MM.1S (cell line): ENCODE measurements around the gene USP9X.

Source experiments
- EZH2phosphoT487 ChIP-seq: fragments of 300-600 bp; sonication (generic); IDR thresholded peaks from 2 replicates; pipeline ENCODE4 v1.6.1; 2018; ENCODE audit warnings: antibody characterized with exemption, low read length
- TF ChIP-seq, protein P1 (sequence below): fragments of 300-600 bp; sonication (generic); IDR thresholded peaks from 2 replicates; pipeline ENCODE4 v1.5.1; 2016; ENCODE audit warnings: antibody characterized with exemption, low read length, mixed read lengths

DNA sequence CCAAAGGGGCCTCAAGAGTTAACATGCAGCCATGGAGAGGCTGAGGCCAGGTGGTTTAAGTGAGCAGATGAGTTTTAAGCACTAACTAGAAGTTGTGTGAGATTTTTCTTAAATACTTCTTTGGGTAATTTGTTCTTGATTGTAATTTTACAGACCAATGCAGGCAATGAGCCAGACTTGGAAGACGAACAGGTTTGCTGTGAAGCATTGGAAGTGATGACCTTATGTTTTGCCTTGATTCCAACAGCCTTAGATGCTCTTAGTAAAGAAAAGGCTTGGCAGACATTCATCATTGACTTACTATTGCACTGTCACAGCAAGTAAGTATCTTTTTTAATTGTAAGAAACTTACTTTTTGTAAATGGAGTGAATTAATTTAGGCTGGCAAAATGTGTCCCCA lies 103.9 kb downstream of the USP9X start:
- TF ChIP-seq, protein P1, sequence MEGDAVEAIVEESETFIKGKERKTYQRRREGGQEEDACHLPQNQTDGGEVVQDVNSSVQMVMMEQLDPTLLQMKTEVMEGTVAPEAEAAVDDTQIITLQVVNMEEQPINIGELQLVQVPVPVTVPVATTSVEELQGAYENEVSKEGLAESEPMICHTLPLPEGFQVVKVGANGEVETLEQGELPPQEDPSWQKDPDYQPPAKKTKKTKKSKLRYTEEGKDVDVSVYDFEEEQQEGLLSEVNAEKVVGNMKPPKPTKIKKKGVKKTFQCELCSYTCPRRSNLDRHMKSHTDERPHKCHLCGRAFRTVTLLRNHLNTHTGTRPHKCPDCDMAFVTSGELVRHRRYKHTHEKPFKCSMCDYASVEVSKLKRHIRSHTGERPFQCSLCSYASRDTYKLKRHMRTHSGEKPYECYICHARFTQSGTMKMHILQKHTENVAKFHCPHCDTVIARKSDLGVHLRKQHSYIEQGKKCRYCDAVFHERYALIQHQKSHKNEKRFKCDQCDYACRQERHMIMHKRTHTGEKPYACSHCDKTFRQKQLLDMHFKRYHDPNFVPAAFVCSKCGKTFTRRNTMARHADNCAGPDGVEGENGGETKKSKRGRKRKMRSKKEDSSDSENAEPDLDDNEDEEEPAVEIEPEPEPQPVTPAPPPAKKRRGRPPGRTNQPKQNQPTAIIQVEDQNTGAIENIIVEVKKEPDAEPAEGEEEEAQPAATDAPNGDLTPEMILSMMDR: no peak
- TF ChIP-seq EZH2phosphoT487: no peak
